SK-N-MC (cell line): Measurements from ENCODE around the gene NOP16.

Experiments used
- EZH2 ChIP-seq: fragments of 200-600 bp; sonication (generic); IDR thresholded peaks from one replicate; pipeline ENCODE4 v1.6.1; 2017; ENCODE audit warnings: antibody characterized with exemption
- POLR2AphosphoS5 ChIP-seq: IDR thresholded peaks from 2 replicates; pipeline ENCODE4 v1.6.1; 2012; ENCODE audit warnings: mild to moderate bottlenecking, low read depth, low read length, borderline replicate concordance

GRCh38 chr5:176420086-176420485 lies 31.7 kb upstream of the NOP16 start:
- TF ChIP-seq POLR2AphosphoS5 (no peak), EZH2 (no peak)
